ENCODE results near the gene ITSN2. TPM values are rescaled to one million over a fixed set of nuclear protein-coding genes. Genes with fewer than 3 reads are reported as not detected.

Gene ITSN2
- total and polyA plus RNA-seq, 4 donors, result 34.3 to 77.2 (median 54.5) TPM

GRCh38 chr2:24182507-24182906 is 177.8 kb downstream of the ITSN2 start:
- no peak for DNase-seq
- peaks cover 0 to 4% (median 0%) of the 10 kb centered on the region in 5 donors for H3K4me1 ChIP-seq (ENCODE audit: control insufficient read depth in 5 of 5, insufficient read depth in 5 of 5, low read length in 5 of 5)
- H3K36me3 ChIP-seq (ENCODE audit: control insufficient read depth in 4 of 4, insufficient read depth in 4 of 4, low read length in 4 of 4), result no peaks in the 10 kb centered on the region
- no peak overlapping the region for H3K4me3 ChIP-seq
- ATAC-seq (ENCODE audit: insufficient read depth, low FRiP score), result no peak
- no peaks in the 10 kb centered on the region for H3K9me3 ChIP-seq (ENCODE audit: control insufficient read depth in 4 of 4, insufficient read depth in 3 of 4, low read length in 3 of 4)
- 77 to 86% methylated on average over 7 of the region's 7 CpGs for WGBS, 2 donors
- no peak overlapping the region for H3K9ac ChIP-seq (ENCODE audit: insufficient read depth in 1 of 2, low read length in 2 of 2)
- H3K27ac ChIP-seq (ENCODE audit: low read depth in 1 of 2, low read length in 1 of 2), result peak overlapping the region in 1 of 2 donors; percentile 49
- TF ChIP-seq CTCF (IDR thresholded peaks at IDR 0.05; ENCODE audit: control extremely low read depth, extremely low read depth), result no peak
- no peaks in the 10 kb centered on the region for H3K27me3 ChIP-seq (ENCODE audit: control insufficient read depth in 3 of 3, insufficient read depth in 3 of 3, low read length in 2 of 3)

DNA sequence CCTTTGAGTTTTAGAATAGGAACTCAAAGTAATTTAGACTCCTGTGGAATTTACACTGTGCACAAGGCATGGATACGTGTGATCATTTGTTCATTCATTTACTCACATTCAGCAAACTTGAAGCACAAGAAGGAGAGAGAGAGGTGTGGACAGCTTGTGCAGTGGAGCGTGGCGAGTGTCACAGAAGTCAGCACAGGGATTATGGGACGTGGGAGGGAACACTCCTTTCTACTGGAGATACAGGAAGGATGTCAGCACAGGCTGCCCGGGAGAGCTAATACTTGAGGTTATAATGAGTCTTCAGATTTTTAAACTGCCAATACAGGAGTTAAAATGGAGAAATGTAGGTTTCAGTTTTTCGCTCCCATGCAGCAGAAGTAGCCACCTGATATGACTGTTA is 178.5 kb downstream of the ITSN2 start:
- Histone ChIP-seq H3K9me3 (ENCODE audit: control insufficient read depth in 4 of 4, insufficient read depth in 3 of 4, low read length in 3 of 4) (no peaks in the 10 kb centered on the region), H3K9ac (ENCODE audit: insufficient read depth in 1 of 2, low read length in 2 of 2) (no peak overlapping the region), H3K4me3 (no peak overlapping the region), H3K36me3 (ENCODE audit: control insufficient read depth in 4 of 4, insufficient read depth in 4 of 4, low read length in 4 of 4) (no peaks in the 10 kb centered on the region), H3K4me1 (ENCODE audit: control insufficient read depth in 5 of 5, insufficient read depth in 5 of 5, low read length in 5 of 5) (peaks cover 0 to 4% (median 0%) of the 10 kb centered on the region in 5 donors), H3K27me3 (ENCODE audit: control insufficient read depth in 3 of 3, insufficient read depth in 3 of 3, low read length in 2 of 3) (no peaks in the 10 kb centered on the region), H3K27ac (ENCODE audit: low read depth in 1 of 2, low read length in 1 of 2) (no peak overlapping the region)
- no peak for ATAC-seq (ENCODE audit: insufficient read depth, low FRiP score)
- DNase-seq, result no peak
- TF ChIP-seq CTCF (IDR thresholded peaks at IDR 0.05; ENCODE audit: control extremely low read depth, extremely low read depth), result no peak
- WGBS, 2 donors, result 67 to 75% methylated on average over 6 of the region's 6 CpGs

- no peak overlapping the region for H3K4me3 ChIP-seq
- no peaks in the 10 kb centered on the region for H3K36me3 ChIP-seq (ENCODE audit: control insufficient read depth in 4 of 4, insufficient read depth in 4 of 4, low read length in 4 of 4)
- TF ChIP-seq CTCF (IDR thresholded peaks at IDR 0.05; ENCODE audit: control extremely low read depth, extremely low read depth), result no peak
- no peak for ATAC-seq (ENCODE audit: insufficient read depth, low FRiP score)
- H3K9me3 ChIP-seq (ENCODE audit: control insufficient read depth in 4 of 4, insufficient read depth in 3 of 4, low read length in 3 of 4), result no peaks in the 10 kb centered on the region
- no peak for DNase-seq
- H3K27ac ChIP-seq (ENCODE audit: low read depth in 1 of 2, low read length in 1 of 2), result no peak overlapping the region
- H3K9ac ChIP-seq (ENCODE audit: insufficient read depth in 1 of 2, low read length in 2 of 2), result no peak overlapping the region
- no peaks in the 10 kb centered on the region for H3K27me3 ChIP-seq (ENCODE audit: control insufficient read depth in 3 of 3, insufficient read depth in 3 of 3, low read length in 2 of 3)
- H3K4me1 ChIP-seq (ENCODE audit: control insufficient read depth in 5 of 5, insufficient read depth in 5 of 5, low read length in 5 of 5), result peaks cover 0 to 7% (median 0%) of the 10 kb centered on the region in 5 donors
Observed at GRCh38 chr2:24179683-24180082, 180.7 kb downstream of the ITSN2 start.

- 88 to 94% methylated on average over 1 of the region's 1 CpG for WGBS, 2 donors
- Histone ChIP-seq H3K9ac (ENCODE audit: insufficient read depth in 1 of 2, low read length in 2 of 2) (no peak overlapping the region), H3K27me3 (ENCODE audit: control insufficient read depth in 3 of 3, insufficient read depth in 3 of 3, low read length in 2 of 3) (no peaks in the 10 kb centered on the region), H3K36me3 (ENCODE audit: control insufficient read depth in 4 of 4, insufficient read depth in 4 of 4, low read length in 4 of 4) (no peaks in the 10 kb centered on the region), H3K9me3 (ENCODE audit: control insufficient read depth in 4 of 4, insufficient read depth in 3 of 4, low read length in 3 of 4) (no peaks in the 10 kb centered on the region), H3K4me3 (no peak overlapping the region), H3K27ac (ENCODE audit: low read depth in 1 of 2, low read length in 1 of 2) (no peak overlapping the region), H3K4me1 (ENCODE audit: control insufficient read depth in 5 of 5, insufficient read depth in 5 of 5, low read length in 5 of 5) (peaks cover 0 to 7% (median 0%) of the 10 kb centered on the region in 5 donors)
- DNase-seq (no peak), ATAC-seq (ENCODE audit: insufficient read depth, low FRiP score) (no peak)
- TF ChIP-seq CTCF (IDR thresholded peaks at IDR 0.05; ENCODE audit: control extremely low read depth, extremely low read depth), result no peak
Observed at GRCh38 chr2:24176326-24176725, 184.0 kb downstream of the ITSN2 start.
